Activated CD4-positive, alpha-beta T cell treated with anti-CD3 and anti-CD28 coated beads for 48 hours (primary cell): ENCODE results near the gene RBM24.

Experiments used
- DNase-seq: peaks from one replicate; pipeline ENCODE4 v3.0.0-alpha.2; 2020

Gene RBM24

GRCh38 chr6:17281100-17281496, at the start of gene RBM24:
RBM24 (plus strand) TSS chr6:17281361; CDS start chr6:17281582, 221 bp downstream.
- DNase-seq = peak; percentile 59

GRCh38 chr6:17233531-17233930, 47.6 kb upstream of the RBM24 start:
- peak; percentile 3 for DNase-seq

DNA sequence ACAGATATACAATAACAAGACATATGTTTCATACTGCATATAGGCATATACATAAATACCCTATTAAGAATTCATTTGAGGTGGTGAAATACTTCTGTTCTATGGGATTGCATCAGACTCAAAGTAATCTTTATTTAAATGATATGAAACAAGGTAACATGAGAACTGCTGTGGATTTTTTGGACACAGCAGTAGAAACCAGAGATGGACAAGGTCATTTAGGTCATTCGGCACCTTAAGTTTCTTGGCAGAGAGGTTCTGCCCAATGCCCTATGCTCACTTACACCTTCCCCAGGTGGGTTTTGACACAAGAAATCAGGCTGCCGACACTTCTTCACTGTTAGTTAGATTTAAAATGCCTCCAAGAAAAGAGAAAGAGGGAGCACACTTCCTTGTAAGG, 43.9 kb upstream of the RBM24 start:
- no peak for DNase-seq

DNA sequence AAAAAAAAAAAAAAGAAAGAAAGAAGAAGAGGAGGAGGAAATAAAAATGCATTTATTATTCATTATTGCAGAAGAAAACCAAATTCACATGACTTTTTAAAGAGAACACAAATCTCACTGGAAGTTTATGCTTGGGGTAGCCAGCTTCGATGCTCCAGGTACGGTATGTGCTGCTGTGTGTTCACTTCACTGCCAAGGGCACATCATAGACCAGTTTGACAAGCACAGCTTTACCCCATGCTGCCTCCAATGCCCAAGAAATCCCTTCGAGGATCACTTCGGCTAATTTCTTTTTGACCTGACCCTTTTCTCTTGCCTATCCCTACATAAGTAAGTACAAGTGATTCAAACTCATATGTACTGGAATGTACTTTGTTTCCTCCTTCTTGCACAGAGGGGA, 41.9 kb upstream of the RBM24 start:
- DNase-seq = no peak

- no peak for DNase-seq
These were observed 40.2 kb upstream of the RBM24 start for GRCh38 chr6:17240803-17241500.

GRCh38 chr6:17242087-17242486, 39.1 kb upstream of the RBM24 start:
- no peak for DNase-seq

DNA sequence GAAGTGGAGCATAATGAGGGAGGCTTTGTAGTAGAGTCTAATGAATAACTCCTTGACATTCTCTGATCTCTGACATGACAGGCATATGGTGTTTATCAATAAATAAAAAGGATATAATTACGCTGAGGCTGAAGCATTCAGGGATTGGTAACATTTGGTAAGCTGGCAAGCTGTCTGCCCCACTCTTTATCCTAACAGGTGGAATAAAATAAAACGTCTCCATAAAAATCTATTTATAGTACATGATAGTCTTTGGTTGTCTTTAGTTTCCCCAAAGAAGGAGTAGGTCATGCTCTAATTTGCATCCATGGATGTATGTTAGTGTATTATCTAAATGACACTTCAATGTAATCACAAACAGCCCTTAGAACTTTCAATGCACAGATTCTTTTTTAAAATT, 30.9 kb upstream of the RBM24 start:
- no peak for DNase-seq

DNA sequence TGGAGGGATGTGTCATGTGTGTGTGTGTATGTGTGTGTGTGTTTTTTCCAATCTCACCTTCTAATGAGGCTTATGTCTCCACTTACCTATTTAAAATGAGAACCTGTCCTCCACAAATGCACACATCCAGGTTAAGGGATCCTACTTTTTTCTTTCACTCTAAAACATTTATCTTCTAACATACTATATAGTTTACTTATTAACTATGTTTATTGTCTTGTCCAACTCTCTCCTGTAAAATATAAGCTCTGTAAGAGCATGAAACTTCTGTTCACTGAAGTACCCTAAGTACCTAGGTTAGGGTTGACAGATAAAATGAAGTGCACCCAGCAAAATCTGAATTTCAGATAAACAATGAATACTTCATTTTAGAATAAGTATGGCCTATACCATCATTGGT, 29.2 kb upstream of the RBM24 start:
- DNase-seq = no peak

DNA sequence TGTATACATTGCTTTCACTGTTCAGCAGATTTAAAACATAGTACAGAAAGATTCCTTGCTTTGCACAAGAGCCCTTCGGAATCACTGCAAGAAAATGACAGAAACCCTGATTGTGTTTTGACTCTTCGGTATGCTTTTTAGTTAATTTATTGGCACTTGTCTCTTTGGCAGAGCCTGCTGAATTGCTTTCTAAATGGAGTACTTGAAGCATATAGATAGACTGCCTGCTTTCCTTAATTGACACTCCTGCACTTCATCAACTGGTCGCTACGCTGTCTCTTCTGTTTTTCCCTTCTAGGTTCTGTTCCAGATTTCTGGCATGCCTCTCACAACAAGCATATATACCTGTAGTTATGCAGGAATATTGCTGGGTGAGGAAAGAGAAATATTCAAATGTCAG, 22.4 kb upstream of the RBM24 start:
- DNase-seq = no peak

- DNase-seq = no peak
These were observed 15.6 kb upstream of the RBM24 start for GRCh38 chr6:17265570-17265969.

DNA sequence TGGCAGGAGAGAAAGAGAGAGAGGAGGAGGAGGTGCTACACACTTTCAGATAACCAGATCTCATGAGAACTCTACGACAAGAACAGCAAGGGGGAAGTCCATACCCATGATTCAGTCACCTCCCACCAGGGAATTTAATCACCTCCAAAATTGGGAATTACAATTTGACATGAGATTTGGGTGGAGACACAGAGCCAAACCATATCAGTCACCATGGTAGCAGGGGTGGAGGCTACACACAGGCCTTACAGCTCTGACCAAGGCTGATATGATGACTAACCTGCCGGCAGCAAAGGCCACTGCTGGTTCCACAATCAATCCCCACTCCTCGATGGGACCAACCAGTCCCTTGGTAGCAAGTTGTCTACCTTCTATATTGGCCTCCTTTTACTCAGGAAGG, 13.6 kb upstream of the RBM24 start:
- DNase-seq = no peak

DNA sequence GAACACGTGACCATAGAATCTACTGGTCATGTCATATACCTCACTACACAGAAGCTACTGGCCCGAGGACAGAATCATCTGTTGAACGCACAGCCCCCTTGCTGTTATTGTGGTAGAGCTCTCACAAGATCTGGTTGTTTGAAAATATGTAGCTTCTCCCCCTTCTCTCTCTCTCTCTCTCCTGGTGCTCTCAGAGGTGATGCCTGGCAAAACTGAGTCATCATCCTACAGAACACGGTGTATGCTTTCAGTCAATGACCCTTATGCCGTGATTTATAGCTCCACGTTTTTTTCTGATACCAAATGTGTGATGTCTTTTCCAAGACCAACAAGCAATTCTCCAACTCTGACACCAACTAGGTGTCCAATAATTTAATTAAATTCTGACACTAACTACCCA, 13.0 kb upstream of the RBM24 start:
- no peak for DNase-seq

- no peak for DNase-seq
These were observed 11.3 kb upstream of the RBM24 start for GRCh38 chr6:17269840-17270239.

GRCh38 chr6:17271628-17272027, 9.5 kb upstream of the RBM24 start:
- no peak for DNase-seq

- no peak for DNase-seq
These were observed 4.4 kb upstream of the RBM24 start for GRCh38 chr6:17276766-17277165.

GRCh38 chr6:17277256-17277655, 3.9 kb upstream of the RBM24 start:
- DNase-seq = no peak

- DNase-seq = no peak
These were observed 2.7 kb upstream of the RBM24 start for GRCh38 chr6:17278289-17279063.

DNA sequence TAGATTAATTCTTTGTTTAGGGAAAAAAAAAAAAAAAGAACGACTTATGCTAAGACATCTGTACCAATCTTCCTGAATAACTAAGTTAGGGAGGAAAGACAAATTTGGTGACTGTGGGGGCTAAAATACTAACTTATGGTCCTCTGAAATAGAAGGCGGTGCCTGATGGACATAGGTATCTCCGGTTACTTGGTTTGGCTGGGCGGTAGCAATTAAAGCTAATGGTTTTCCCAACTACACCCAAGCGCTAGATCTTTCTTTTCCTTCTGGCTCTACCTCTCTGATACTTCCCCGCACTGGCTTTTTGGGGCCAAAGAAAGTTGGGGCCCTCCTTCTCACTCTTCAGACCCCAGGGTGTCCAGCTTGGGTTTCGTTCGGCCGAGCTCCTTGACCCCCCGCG, 1.0 kb upstream of the RBM24 start:
- DNase-seq = no peak

GRCh38 chr6:17280552-17281090, 540 bp upstream of the RBM24 start:
- peak; percentile 21 for DNase-seq

- DNase-seq = peak; percentile 3
These were observed 628 bp downstream of the RBM24 start for GRCh38 chr6:17281497-17282481.

DNA sequence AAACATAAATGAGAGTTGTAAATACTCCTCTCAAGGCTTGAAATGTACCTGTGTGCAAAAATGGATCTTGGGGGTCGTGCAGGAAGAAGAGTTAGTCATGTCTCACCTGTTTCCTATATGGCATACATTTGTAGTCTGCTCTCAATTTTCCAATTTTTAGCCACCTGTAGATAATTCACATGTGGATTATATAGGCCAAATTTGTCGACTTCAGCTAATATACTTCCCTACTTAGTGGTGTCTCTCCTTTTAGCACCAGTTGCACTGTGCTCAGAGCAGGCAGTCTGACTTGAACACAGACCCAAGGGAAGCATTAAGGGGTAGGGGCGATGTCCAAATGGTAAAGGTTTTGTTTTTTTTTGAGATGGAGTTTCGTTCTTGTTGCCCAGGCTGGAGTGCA, 1.9 kb downstream of the RBM24 start:
- DNase-seq = no peak

DNA sequence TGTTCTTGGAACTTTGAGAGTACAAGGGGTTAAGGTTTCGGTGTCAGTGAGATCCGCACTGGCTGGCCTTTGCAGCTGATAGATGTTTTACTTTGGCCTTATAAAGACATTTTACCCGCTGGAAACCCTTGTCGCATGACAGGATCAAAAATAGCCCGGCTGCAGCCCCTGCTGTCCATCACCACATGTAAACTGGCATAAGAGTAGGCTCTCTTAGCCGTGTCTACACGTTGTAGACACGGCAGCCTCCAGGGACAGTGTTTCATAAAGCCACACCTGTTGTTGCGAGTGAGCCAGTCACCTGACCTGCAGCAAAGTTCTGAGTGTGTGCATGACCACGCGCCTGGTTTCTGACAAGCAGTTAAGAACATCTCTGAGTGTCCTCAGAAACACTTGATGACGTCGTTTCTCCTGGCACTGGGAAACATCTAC, 8.5 kb downstream of the RBM24 start:
- no peak for DNase-seq

- no peak for DNase-seq
These were observed 10.6 kb downstream of the RBM24 start for GRCh38 chr6:17291778-17292177.
